Common myeloid progenitor, CD34-positive (primary cell): ENCODE data around the gene HOXD11.

Experiments
- CTCF ChIA-PET: fragments of 350-600 bp; sonication (Branson Sonifier 250); formaldehyde crosslinking; loops from one replicate; lab custom pipeline; 2021; ENCODE audit warnings: antibody characterized with exemption; lab: Charles Lee
- POLR2A ChIA-PET: fragments of 350-600 bp; sonication (Branson Sonifier 250); formaldehyde crosslinking; loops from one replicate; lab custom pipeline; 2021; ENCODE audit warnings: antibody characterized with exemption; lab: Charles Lee
- DNase-seq, 3 donors: peaks; one replicate each; pipeline versions ENCODE4 v3.0.0 to v3.0.0-alpha.2; 2013
- H3K27ac ChIP-seq, 2 experiments: 1 replicate in 1 of 2; 2 replicates in 1 of 2; pipeline ENCODE4 v1.7.0; 2013; ENCODE audit warnings: inconsistent platforms in 2 of 2, low read length in 2 of 2, mild to moderate bottlenecking in 2 of 2, low read depth in 1 of 2, moderate library complexity in 1 of 2; ENCODE audit not compliant: severe bottlenecking in 2 of 2, insufficient read depth in 1 of 2, poor library complexity in 1 of 2
- H3K27me3 ChIP-seq, 5 experiments: replicated peaks in 2 of 5; 1 replicate in 3 of 5; 2 replicates in 2 of 5; pipeline versions ENCODE4 v1.6.1 to v1.7.0; 2013; ENCODE audit warnings: low read length in 4 of 5, mild to moderate bottlenecking in 2 of 5, moderate library complexity in 2 of 5, inconsistent platforms in 1 of 5; ENCODE audit not compliant: insufficient read depth in 5 of 5, control insufficient read depth in 4 of 5
- H3K36me3 ChIP-seq, 4 experiments: 1 replicate in 2 of 4; 2 replicates in 2 of 4; pipeline versions ENCODE4 v1.6.1 to v1.7.0; 2013; ENCODE audit warnings: low read length in 3 of 4, control low read depth in 1 of 4, mild to moderate bottlenecking in 1 of 4; ENCODE audit not compliant: control insufficient read depth in 4 of 4, insufficient read depth in 4 of 4
- H3K4me1 ChIP-seq, 4 experiments: 1 replicate in 3 of 4; 2 replicates in 1 of 4; pipeline versions ENCODE4 v1.6.1 to v1.7.1; 2013; ENCODE audit warnings: low read length in 3 of 4, mild to moderate bottlenecking in 3 of 4, control low read depth in 1 of 4, inconsistent platforms in 1 of 4, moderate library complexity in 1 of 4; ENCODE audit not compliant: control insufficient read depth in 4 of 4, insufficient read depth in 4 of 4; ENCODE audit errors: control extremely low read depth in 1 of 4
- H3K4me3 ChIP-seq, 7 experiments: 1 replicate in 4 of 7; 2 replicates in 3 of 7; pipeline versions ENCODE4 v1.5.1 to v1.7.0; 2013; ENCODE audit warnings: mild to moderate bottlenecking in 7 of 7, low read length in 6 of 7, moderate library complexity in 6 of 7, inconsistent platforms in 2 of 7, low read depth in 2 of 7, control low read depth in 1 of 7; ENCODE audit not compliant: insufficient read depth in 4 of 7, control insufficient read depth in 1 of 7; ENCODE audit errors: extremely low read depth in 1 of 7
- H3K9me3 ChIP-seq, 5 experiments: 1 replicate in 4 of 5; 2 replicates in 1 of 5; pipeline versions ENCODE4 v1.6.1 to v1.7.1; 2013; ENCODE audit warnings: low read length in 4 of 5, mild to moderate bottlenecking in 2 of 5, inconsistent platforms in 1 of 5, low read depth in 1 of 5, moderate library complexity in 1 of 5; ENCODE audit not compliant: control insufficient read depth in 4 of 5, insufficient read depth in 2 of 5; ENCODE audit errors: control extremely low read depth in 1 of 5
- WGBS: methylation state at CpG from one replicate; pipeline ENCODE4 v1.1.5; 2013; ENCODE audit not compliant: insufficient coverage; 5-methylcytosine and 5-hydroxymethylcytosine counted together

The HOXD11 gene

DNA sequence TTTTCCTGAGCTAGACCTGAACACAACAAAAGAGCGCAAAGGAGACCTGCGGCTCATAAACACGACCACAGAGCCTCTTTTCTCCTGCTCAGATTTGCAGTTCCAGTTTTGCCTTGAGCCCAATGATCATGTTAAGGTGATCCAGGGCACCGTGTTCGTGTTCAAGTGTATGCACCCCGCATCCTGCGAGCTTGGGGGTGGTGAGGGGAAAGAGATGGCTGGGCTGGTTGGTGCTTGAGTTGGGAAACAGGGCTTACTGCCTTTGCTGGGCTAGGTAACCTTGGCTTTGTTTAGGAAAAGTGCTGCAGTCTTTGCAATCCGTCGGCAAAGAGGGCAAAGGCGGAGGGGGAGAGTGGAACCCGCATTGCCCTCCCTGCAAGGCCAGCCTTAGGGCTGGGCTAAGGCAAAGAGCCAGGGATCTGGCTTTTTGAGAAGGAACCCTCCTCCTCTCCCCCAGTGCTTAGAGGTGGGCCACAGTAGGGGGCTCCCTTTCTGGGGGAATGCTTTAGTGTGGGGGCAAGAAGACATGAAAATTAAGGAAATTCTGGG lies 10.8 kb downstream of the HOXD11 start:
- H3K27me3 ChIP-seq, result peaks cover 19 to 100% (median 77%) of the 10 kb centered on the region in 5 experiments
- DNase-seq, result no peak
- WGBS, result 6% methylated on average over 11 of the region's 11 CpGs
- H3K27ac ChIP-seq, result no peak overlapping the region
- peaks cover 0 to 8% (median 8%) of the 10 kb centered on the region in 4 experiments for H3K4me1 ChIP-seq
- H3K36me3 ChIP-seq, result no peaks in the 10 kb centered on the region
- CTCF ChIA-PET, result interaction anchor here (1.0 to 1.1 kb wide), 3 partner anchors 9 to 516 kb away, joined by 3 to 4 read pairs (median 3); no protein-coding TSS in a partner anchor
- POLR2A ChIA-PET, result no interaction called here
- no peak overlapping the region for H3K4me3 ChIP-seq
- peaks cover 0 to 12% (median 0%) of the 10 kb centered on the region in 5 experiments for H3K9me3 ChIP-seq

DNA sequence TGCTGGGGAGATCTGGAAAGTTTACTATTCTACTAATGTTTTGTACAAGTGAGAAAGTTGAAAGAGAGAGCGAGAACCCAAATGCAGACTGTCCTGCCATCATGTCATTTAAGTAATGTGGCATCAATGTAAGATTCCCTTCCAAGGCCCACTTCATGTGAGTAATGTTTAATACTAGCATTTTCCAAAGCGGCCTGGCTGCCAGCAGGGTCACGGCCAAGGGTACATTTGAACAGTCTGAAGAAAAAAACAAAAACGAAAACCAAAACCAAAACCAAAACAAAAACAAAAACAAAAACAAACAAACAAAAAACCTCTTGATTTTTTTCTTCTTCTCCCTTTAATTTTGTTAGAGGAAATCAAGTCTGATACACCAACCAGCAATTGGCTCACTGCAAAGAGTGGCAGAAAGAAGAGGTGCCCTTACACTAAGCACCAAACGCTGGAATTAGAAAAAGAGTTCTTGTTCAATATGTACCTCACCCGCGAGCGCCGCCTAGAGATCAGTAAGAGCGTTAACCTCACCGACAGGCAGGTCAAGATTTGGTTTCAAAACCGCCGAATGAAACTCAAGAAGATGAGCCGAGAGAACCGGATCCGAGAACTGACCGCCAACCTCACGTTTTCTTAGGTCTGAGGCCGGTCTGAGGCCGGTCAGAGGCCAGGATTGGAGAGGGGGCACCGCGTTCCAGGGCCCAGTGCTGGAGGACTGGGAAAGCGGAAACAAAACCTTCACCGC lies 11.7 kb downstream of the HOXD11 start:
- POLR2A ChIA-PET, result no interaction called here
- Histone ChIP-seq H3K27me3 (peaks cover 16 to 100% (median 73%) of the 10 kb centered on the region in 5 experiments), H3K9me3 (peaks cover 0 to 12% (median 0%) of the 10 kb centered on the region in 5 experiments), H3K4me1 (peaks cover 0 to 12% (median 10%) of the 10 kb centered on the region in 4 experiments), H3K36me3 (no peaks in the 10 kb centered on the region), H3K27ac (no peak overlapping the region), H3K4me3 (no peak overlapping the region)
- peak; percentile 63 to 78 (median 77) for DNase-seq
- CTCF ChIA-PET, result no interaction called here
- WGBS, result 8% methylated on average over 16 of the region's 24 CpGs

DNA sequence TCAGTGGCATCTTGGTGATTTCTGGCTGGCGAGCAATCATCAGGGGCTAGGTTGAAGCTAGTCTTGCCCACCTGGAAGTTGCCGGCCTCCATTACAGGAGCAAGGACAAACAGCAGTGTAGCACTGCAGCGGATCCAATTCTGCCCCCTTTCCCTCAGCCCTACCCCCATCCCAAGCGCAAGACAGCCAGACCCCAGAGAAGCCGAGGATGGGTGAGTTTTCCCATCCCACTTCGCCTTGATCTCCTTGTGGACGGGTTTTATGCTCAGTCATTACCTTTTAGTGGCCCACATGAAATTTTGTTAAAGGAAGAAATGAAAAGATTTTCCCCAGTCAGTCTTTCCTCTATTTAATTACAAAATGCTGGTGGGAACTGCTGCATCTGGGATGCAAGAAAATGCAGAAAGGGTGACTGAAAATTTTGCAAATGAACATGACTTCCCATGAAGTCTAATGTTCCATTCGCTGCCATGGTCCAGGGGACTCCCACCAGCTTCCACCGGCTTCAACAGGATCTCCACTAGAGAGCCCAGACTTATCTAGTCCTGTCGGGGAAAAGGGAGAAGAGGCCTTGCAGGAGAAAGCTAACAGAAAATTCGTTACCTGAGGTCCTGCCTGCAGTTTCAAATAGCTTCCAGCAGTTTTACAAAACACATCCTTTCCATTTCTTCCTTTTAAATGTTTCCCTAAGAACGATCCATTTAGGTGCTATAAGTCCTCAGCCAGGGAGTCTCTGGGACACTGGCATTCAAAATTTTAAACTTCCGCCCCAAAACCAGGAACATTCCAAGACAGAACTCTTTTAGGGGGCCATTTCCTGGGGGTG lies 13.5 kb downstream of the HOXD11 start:
- Histone ChIP-seq H3K4me3 (no peak overlapping the region), H3K4me1 (peaks cover 0 to 12% (median 10%) of the 10 kb centered on the region in 4 experiments), H3K27ac (no peak overlapping the region), H3K9me3 (peaks cover 0 to 9% (median 0%) of the 10 kb centered on the region in 5 experiments), H3K36me3 (no peaks in the 10 kb centered on the region), H3K27me3 (peaks cover 12 to 100% (median 72%) of the 10 kb centered on the region in 5 experiments)
- no peak for DNase-seq
- ChIA-PET POLR2A (interaction anchor here (0.9 kb wide), 1 partner anchor 9 kb away, joined by 3 read pairs; no protein-coding TSS in a partner anchor), CTCF (interaction anchor here (0.7 to 5.2 kb wide), 11 partner anchors 7 to 531 kb away, joined by 3 to 26 read pairs (median 5); no protein-coding TSS in a partner anchor)
- 11% methylated on average over 7 of the region's 13 CpGs for WGBS

DNA sequence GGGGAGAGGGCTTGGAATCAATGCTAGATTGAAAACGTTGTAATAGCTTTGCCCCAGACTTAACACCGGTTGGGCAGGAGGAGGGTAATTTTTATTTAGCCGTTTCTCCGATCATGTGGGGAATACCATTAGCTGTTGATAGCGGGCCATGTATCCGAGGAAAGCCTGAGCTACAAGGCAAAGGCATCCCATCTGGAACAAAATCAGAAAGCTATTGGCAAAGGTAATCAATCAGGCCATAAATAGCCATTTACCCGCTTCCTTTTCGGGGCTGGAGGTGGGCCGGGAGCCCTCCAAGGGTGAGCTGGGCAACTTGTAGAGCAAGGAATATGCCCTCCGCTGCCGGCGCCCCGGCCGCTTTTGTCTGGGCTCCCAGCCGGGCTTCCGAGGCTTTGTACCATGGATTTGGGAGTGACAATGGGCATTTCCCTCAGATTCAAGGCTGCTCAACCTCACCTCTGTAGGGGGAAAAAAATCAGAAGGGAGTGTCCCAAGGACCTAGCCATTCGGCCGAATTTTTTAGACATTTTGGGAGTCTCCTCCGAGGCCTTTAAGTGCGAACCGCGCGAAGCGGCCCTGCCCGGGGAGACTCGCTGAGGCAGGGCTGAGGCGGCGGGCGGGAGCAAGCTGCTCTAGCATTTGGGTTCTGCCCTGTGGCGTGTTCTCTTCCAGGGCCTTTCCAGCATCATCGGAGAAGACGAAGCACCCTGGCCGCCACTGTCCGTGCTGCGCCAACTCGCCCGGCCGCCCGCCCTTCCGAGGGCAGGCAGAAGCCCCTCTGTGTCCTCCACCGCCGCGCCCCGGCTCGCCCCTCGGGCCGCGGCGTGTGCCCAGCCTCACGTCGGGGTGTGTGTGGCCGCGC lies 14.3 kb downstream of the HOXD11 start:
- Histone ChIP-seq H3K4me1 (peaks cover 0 to 12% (median 10%) of the 10 kb centered on the region in 4 experiments), H3K4me3 (no peak overlapping the region), H3K9me3 (peaks cover 0 to 9% (median 0%) of the 10 kb centered on the region in 5 experiments), H3K36me3 (no peaks in the 10 kb centered on the region), H3K27me3 (peaks cover 18 to 100% (median 73%) of the 10 kb centered on the region in 5 experiments), H3K27ac (no peak overlapping the region)
- CTCF ChIA-PET, result interaction anchor here (1.0 to 5.2 kb wide), 9 partner anchors 8 to 531 kb away, joined by 3 to 26 read pairs (median 6); no protein-coding TSS in a partner anchor
- WGBS, result 10% methylated on average over 45 of the region's 53 CpGs
- POLR2A ChIA-PET, result no interaction called here
- no peak for DNase-seq

DNA sequence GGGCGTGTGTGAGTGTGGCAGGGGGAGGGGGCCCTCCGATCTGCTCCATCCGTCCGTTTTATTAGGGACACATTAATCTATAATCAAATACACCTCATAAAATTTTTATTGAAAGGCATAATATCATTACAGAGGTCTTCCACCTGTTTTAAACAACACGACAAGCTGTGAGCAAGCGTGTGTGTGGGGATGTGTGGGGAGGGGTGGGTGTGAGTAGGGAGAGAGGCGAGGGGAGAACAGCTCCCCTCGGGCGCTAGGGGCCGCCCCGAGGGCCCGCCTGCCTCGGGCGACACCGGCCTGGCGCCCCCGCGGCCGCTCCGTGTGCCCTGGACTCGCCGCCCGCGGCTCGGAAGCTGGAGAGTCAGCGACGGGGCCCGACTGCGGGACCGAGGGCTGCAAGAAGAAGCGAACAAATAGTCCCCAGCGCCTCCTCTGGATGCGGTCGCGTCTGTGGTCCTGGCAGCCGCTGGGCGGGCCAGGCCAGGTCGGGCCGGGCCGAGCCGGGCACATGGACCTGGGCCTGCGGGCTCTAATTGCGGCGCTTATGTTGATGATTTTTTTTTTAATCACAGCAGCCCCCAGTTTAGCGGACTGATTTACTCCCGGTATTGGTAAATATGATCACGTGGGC lies 15.1 kb downstream of the HOXD11 start:
- DNase-seq, result no peak
- WGBS, result 4% methylated on average over 40 of the region's 47 CpGs
- no peak overlapping the region for H3K27ac ChIP-seq
- CTCF ChIA-PET, result interaction anchor here (0.6 to 5.2 kb wide), 7 partner anchors 10 to 1412 kb away, joined by 3 to 26 read pairs (median 5); no protein-coding TSS in a partner anchor
- POLR2A ChIA-PET, result no interaction called here
- H3K4me1 ChIP-seq, result peaks cover 0 to 12% (median 10%) of the 10 kb centered on the region in 4 experiments
- peaks cover 0 to 3% (median 0%) of the 10 kb centered on the region in 5 experiments for H3K9me3 ChIP-seq
- no peaks in the 10 kb centered on the region for H3K36me3 ChIP-seq
- H3K4me3 ChIP-seq, result peak overlapping the region in 3 of 7 experiments; percentile 19 to 50 (median 45)
- H3K27me3 ChIP-seq, result peaks cover 18 to 99% (median 71%) of the 10 kb centered on the region in 5 experiments
